Left ventricle myocardium inferior (tissue), 1 donor: ENCODE data around the gene GPR35. TPM values are rescaled to one million over a fixed set of nuclear protein-coding genes. Genes with fewer than 3 reads are reported as not detected.

Experiments
- DNase-seq: peaks from one replicate; pipeline ENCODE4 v3.0.0-alpha.2; 2020
- H3K27ac ChIP-seq: fragments of 200-600 bp; replicated peaks from 2 replicates; pipeline ENCODE4 v1.8.0; 2021
- H3K27me3 ChIP-seq: fragments of 200-600 bp; 2 replicates; pipeline ENCODE4 v1.8.0; 2021; ENCODE audit warnings: low read depth
- H3K36me3 ChIP-seq: fragments of 200-600 bp; 2 replicates; pipeline ENCODE4 v1.8.0; 2021
- H3K4me1 ChIP-seq: fragments of 200-600 bp; 2 replicates; pipeline ENCODE4 v1.8.0; 2021
- H3K4me3 ChIP-seq: fragments of 200-600 bp; 2 replicates; pipeline ENCODE4 v1.8.0; 2021; ENCODE audit warnings: mild to moderate bottlenecking, moderate library complexity
- H3K9me3 ChIP-seq: fragments of 200-600 bp; replicated peaks from 2 replicates; pipeline ENCODE4 v1.8.0; 2021
- intact Hi-C: fragments of 100-400 bp; cut with micrococcal nuclease; formaldehyde crosslinking; loops from one replicate; pipeline ENCODE4 v1.11.0; 2022
- total RNA-seq: library from RNA; stranded (reverse); fragmentation: NEBNext Ultra II Directional; extraction: Animal tissue kit (Norgen Biotek cat#: 25700); gene quantifications from one replicate; pipeline ENCODE4 v1.2.1, GENCODE V29; 2021
- TF ChIP-seq, protein P1 (sequence below): fragments of 200-600 bp; IDR thresholded peaks from 2 replicates; pipeline ENCODE4 v1.8.0; 2021; ENCODE audit warnings: antibody characterized with exemption, mild to moderate bottlenecking, borderline replicate concordance
- donor health status: DM: no; HTN: yes; CAD: no; lungs with severe emphysema.

Gene GPR35
- total RNA-seq, 1 donor from 2014 or later = 1.3 TPM

- no peaks in the 10 kb centered on the region for H3K9me3 ChIP-seq
- H3K27me3 ChIP-seq = no peaks in the 10 kb centered on the region
- TF ChIP-seq, protein P1, sequence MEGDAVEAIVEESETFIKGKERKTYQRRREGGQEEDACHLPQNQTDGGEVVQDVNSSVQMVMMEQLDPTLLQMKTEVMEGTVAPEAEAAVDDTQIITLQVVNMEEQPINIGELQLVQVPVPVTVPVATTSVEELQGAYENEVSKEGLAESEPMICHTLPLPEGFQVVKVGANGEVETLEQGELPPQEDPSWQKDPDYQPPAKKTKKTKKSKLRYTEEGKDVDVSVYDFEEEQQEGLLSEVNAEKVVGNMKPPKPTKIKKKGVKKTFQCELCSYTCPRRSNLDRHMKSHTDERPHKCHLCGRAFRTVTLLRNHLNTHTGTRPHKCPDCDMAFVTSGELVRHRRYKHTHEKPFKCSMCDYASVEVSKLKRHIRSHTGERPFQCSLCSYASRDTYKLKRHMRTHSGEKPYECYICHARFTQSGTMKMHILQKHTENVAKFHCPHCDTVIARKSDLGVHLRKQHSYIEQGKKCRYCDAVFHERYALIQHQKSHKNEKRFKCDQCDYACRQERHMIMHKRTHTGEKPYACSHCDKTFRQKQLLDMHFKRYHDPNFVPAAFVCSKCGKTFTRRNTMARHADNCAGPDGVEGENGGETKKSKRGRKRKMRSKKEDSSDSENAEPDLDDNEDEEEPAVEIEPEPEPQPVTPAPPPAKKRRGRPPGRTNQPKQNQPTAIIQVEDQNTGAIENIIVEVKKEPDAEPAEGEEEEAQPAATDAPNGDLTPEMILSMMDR = no peak
- intact Hi-C loops = no loop called here
- H3K36me3 ChIP-seq = peaks cover 41% of the 10 kb centered on the region
- H3K27ac ChIP-seq = peak overlapping the region; percentile 89
- no peak overlapping the region for H3K4me3 ChIP-seq
- H3K4me1 ChIP-seq = peaks cover 93% of the 10 kb centered on the region
- DNase-seq = no peak
These were observed 34.6 kb upstream of the GPR35 start for GRCh38 chr2:240590681-240591111.

GRCh38 chr2:240591226-240591625 is 34.1 kb upstream of the GPR35 start:
- Histone ChIP-seq H3K4me3 (no peak overlapping the region), H3K9me3 (no peaks in the 10 kb centered on the region), H3K27me3 (no peaks in the 10 kb centered on the region), H3K4me1 (peaks cover 95% of the 10 kb centered on the region), H3K36me3 (peaks cover 44% of the 10 kb centered on the region), H3K27ac (peak overlapping the region; percentile 89)
- TF ChIP-seq, protein P1 = no peak
- intact Hi-C loops = no loop called here
- DNase-seq = no peak

GRCh38 chr2:240591784-240592183 is 33.5 kb upstream of the GPR35 start:
- H3K9me3 ChIP-seq = no peaks in the 10 kb centered on the region
- H3K36me3 ChIP-seq = peaks cover 44% of the 10 kb centered on the region
- peak overlapping the region; percentile 89 for H3K27ac ChIP-seq
- DNase-seq = no peak
- no peaks in the 10 kb centered on the region for H3K27me3 ChIP-seq
- H3K4me1 ChIP-seq = peaks cover 98% of the 10 kb centered on the region
- TF ChIP-seq, protein P1 = no peak
- intact Hi-C loops = no loop called here
- no peak overlapping the region for H3K4me3 ChIP-seq

DNA sequence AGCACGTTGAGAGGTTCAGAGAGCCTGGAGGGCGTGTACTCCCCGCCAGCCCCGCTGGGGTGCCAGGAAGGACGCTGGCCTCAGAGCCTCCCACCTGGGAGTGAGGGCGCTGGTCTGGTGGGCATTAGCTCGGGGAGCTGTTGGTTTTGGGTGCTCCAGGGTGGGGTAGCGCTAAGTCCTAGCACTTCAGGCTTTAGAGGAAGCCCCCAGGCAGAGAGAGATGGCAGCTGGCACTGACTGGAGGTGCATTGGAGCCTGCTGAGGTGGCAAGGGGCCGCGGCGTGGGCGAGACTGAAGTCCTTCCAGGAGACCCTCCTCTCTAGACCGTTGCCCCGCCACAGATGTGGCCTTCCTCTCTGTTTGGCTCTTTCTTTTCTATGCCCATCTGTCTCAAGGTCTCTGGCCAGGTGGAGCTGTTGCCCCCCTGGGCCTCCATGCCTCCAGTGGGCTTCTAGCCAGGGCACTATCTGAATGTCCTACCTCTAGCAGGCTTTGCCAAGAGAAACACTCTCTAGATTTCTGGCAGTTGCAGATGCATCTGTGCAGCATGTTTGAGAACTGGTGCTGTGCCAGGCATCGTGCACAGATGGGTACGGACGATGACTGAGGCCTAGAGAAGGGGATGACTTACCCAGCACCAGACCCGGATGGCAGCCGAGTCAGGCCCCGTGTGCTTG is 32.1 kb upstream of the GPR35 start:
- DNase-seq = peak; percentile 54
- Histone ChIP-seq H3K9me3 (no peaks in the 10 kb centered on the region), H3K4me3 (no peak overlapping the region), H3K36me3 (peaks cover 54% of the 10 kb centered on the region), H3K27me3 (no peaks in the 10 kb centered on the region), H3K4me1 (peaks cover 94% of the 10 kb centered on the region), H3K27ac (peak overlapping the region; percentile 89)
- intact Hi-C loops = no loop called here
- TF ChIP-seq, protein P1 = no peak

DNA sequence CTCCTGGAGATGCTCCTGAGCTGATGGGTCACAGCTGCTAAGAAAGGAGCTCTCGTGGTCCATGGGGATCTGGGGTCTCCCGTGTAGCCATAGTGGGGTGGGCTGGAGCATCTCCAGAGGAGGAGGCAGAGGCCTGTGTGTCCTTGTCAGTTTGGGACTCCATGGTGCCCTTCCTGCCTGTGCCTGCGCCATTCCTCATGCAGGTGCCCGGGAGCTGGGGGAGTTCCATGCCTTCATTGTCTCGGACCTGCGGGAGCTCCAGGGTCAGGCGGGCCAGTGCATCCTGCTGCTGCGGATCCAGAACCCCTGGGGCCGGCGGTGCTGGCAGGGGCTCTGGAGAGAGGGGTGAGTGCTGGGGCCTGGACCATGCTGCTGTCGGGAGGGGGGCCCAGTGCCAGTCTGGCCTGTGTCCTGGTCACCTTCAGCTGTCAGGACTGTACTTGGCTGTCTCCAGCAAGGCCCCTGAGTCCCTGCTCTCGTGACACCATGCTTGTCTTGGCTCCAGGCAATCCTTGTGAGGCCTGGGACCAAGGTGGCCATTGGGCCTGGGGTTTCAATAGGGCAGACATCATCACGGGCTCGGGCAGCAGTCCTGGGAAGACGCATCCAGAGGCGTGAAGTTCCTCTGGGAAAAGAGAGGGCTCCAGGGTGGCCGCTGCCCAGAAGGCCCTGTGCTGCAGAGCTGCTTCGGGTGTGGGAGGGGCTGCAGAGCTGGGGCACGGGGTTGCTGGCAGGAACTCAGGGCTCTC is 31.4 kb upstream of the GPR35 start:
- Histone ChIP-seq H3K4me3 (no peak overlapping the region), H3K4me1 (peaks cover 86% of the 10 kb centered on the region), H3K27me3 (no peaks in the 10 kb centered on the region), H3K9me3 (no peaks in the 10 kb centered on the region), H3K36me3 (peaks cover 62% of the 10 kb centered on the region), H3K27ac (peak overlapping the region; percentile 89)
- TF ChIP-seq, protein P1 = no peak
- intact Hi-C loops = no loop called here
- DNase-seq = peak; percentile 76
